ENCODE measurements around the gene AGMO.

Gene AGMO

GRCh38 chr7:15561835-15562234, at the start of gene AGMO:
Gene AGMO (minus strand): TSS chr7:15562015.
- no peak for DNase-seq

GRCh38 chr7:15610503-15610902, 48.7 kb upstream of the AGMO start:
- DNase-seq = no peak

DNA sequence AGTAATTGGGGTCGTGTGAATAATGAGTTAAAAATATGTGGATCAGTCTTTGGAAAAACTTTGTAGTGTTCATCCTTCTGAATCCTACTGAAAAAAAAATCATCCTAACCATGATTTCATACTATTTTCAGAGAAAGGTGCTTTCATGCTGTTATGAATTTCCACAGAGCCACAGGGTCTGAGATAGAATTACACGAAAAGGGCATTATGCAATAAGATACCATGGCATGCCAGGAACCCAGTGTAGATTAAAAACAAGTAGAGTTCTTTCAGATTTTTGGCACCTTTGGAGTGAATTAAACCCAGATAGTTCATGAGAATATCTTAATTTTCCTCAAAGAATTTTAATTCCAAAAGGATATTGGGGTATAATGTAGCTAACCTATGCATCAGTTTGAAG, 47.5 kb upstream of the AGMO start:
- DNase-seq = no peak

GRCh38 chr7:15607529-15608210, 45.9 kb upstream of the AGMO start:
- DNase-seq = no peak

- no peak for DNase-seq
Measured at GRCh38 chr7:15606561-15606960, 44.7 kb upstream of the AGMO start.

- no peak for DNase-seq
Measured at GRCh38 chr7:15604166-15604565, 42.4 kb upstream of the AGMO start.

- DNase-seq = no peak
Measured at GRCh38 chr7:15603124-15603523, 41.3 kb upstream of the AGMO start.

DNA sequence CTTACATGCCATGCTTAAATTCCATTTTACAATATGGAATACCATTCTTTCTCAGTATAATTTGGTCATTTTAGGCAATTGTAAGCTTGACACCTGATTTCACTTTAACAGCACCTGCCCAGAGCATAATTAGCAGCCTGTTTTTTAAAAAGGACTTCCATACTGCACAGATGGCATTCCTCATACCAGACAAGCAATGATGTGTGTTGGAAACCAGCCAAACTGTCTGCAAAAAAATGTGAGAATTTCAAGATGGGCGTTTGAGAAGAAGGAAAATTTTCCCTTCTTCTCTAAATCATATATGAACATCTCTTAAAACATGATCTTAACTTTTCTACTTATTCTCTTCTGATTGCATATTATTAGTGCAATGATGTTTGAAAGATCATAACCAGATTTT, 40.4 kb upstream of the AGMO start:
- no peak for DNase-seq

- no peak for DNase-seq
Measured at GRCh38 chr7:15601175-15601574, 39.4 kb upstream of the AGMO start.

GRCh38 chr7:15600298-15600697, 38.5 kb upstream of the AGMO start:
- no peak for DNase-seq

DNA sequence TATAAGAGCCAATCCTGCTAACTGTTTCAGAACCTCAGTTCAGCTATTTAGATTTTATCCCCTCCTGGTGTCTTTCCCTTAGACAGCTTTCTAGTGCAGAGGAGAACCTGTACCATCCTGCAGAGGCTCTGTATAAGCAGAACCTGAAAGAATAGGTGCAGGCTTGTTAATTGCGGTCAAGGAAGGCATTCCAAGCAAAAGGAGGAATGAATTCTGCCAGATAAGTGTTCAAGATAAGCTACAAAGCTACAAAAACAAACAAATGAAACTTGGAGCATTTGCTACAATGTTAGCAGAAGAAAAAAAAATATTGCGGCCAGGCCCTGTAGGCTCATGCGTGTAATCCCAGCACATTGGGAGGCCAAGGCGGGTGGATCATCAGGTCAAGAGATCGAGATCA, 32.6 kb upstream of the AGMO start:
- no peak for DNase-seq

DNA sequence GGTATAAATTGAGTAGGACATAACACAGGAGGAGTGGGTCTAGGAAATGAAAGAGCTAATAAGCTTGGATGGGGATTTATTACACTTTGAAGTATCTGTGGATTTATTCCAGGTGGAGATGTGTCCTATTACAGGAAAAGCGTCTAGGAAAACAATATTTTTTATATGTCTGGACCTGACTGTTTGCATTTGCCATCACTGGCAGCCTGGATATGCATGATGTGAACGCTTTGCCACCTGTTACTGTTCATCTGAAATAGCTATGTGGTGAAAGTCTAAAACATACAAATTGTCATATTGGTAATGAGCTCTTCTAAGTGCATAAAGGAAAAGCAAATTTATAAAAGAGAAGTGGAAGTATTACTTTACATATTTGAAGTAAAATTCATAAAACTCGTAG, 31.6 kb upstream of the AGMO start:
- DNase-seq = no peak

- no peak for DNase-seq
Measured at GRCh38 chr7:15586266-15586665, 24.5 kb upstream of the AGMO start.

DNA sequence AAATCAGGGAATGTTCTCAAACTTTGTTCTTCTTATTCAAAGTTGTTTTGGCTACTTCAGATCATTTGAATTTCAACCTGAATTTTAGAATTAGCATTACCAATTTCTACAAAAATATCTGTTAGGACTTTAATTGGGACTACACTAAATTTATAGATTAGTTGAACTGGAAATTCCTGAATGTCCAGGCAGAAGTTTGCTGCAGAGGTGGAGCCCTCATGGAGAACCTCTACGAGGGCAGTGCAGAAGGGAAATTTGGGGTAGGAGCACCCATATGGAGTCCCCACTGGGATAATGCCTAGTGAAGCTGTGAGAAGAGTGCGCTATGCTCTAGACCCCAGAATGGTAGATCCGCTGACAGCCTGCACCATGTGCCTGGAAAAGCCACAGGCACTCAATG, 22.8 kb upstream of the AGMO start:
- no peak for DNase-seq

DNA sequence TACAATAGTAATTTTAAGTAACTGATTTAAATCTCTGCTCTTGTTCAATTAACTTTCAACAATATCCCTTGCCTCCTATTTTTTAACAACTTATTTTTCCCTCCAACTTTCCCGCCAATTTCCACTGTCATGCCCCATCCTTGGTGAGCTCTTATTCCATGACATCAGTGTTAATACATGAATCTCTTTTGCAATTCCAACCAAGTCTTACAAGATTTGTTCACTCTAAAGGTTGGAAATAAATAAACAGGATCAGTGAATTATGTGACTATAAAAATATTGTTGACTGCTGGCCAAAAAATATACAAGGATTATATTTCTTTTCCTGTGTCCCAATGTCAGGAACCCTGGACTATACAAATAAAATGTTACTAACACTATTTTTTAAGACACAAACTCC, 21.0 kb upstream of the AGMO start:
- no peak for DNase-seq

- DNase-seq = no peak
Measured at GRCh38 chr7:15581352-15581951, 19.6 kb upstream of the AGMO start.

DNA sequence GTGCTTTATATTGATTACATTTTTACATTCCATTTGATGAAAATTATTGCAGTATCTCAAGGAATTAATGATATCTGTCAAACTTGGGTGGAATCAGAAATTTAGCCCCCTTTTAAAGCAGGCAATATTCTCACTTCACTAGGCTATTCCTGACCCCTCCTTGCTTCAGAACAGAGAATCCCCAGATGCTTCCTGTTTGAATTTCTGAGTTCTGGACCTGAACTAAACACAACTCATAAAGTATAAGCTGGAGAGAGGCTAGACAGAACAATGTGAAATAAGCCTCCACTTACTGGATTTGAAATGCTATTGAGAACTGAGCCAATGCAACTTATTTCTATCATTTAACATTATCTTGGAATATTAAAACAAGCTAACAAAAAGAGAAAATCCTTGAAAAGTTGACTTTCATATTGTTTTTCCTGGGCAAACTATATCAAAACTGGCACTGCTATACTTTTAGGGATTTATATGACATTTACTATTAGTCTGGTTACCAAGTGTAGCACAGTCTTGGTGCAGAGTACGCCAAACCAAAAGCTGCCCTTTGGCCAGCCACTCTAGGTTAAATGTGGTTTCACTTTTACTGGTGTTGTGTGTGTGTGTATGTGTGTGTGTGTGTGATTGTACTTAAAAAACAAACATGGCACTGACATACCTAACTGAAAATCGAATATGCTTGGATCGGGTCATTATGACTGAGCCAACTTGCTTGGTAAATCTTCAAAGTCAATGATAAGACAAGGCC, 19.0 kb upstream of the AGMO start:
- DNase-seq = no peak

DNA sequence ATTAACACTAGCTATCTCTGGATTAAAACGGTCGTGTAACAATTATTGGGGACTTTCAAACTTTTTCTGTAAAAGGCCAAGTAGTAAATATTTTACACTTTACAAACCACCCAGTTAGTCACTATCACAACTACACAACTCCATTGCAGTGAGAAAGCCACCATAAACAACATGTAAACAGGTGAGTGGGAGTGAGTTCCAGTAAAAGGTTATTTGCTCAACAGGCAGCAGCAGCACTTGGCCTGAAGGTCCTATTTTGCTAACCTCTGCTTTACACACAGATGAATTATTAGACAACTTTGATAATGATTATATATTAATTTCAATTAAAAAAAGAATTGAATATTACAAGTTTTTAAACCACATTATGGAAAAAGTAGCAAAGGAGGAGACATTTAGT, 15.8 kb upstream of the AGMO start:
- no peak for DNase-seq

- no peak for DNase-seq
Measured at GRCh38 chr7:15571301-15571878, 9.6 kb upstream of the AGMO start.

- no peak for DNase-seq
Measured at GRCh38 chr7:15567652-15568051, 5.8 kb upstream of the AGMO start.

DNA sequence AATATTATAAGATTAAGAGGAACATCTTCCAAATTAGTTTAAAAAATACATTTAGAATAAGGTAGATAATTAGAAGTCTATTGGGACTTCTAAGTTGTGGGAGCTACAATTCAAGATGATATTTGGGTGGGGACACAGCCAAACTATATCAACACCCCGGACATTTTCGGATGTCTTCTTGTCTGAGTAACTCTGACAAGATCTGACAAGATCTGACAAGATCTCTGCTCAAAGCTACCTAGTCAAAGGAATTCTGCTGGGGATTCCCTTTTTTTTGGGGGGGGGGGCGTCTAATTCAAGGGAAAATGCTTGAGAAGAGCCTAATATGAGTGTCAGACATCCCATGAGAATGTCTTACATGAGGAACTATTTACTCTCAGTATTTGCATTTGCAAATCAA, 5.2 kb upstream of the AGMO start:
- DNase-seq = no peak

DNA sequence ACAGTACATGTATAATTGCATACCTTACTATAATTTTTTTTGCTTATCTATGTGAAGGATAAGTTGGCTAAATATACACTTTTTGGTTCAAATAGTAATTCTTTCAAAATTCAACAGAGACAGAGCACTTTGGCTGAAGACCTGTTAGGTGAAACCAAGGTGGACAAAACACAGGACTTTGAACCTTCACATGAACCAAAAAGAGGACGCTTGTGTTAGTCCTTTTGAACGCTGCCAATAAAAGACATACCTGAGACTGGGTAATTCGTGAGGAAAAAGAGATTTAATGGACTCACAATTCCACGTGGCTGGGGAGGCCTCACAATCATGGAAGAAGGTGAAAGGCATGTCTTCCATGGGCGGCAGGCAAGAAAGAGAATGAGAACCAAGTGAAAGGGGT, 4.7 kb upstream of the AGMO start:
- no peak for DNase-seq

- no peak for DNase-seq
Measured at GRCh38 chr7:15560968-15561367, 847 bp downstream of the AGMO start.

- no peak for DNase-seq
Measured at GRCh38 chr7:15559416-15559928, 2.3 kb downstream of the AGMO start.

All from SW 1271 (cell line).